ENCODE results near the gene ZNF14. TPM values are rescaled to one million over a fixed set of nuclear protein-coding genes. Genes with fewer than 3 reads are reported as not detected.

The ZNF14 gene
- total RNA-seq, 3 donors from 2014 or later (not counting 1 experiment from before 2014, with no cell fraction given): 12.7 to 18.6 (median 14.0) TPM

GRCh38 chr19:19748249-19748938 lies 15.5 kb upstream of the ZNF14 start:
- TF ChIP-seq, protein P1, sequence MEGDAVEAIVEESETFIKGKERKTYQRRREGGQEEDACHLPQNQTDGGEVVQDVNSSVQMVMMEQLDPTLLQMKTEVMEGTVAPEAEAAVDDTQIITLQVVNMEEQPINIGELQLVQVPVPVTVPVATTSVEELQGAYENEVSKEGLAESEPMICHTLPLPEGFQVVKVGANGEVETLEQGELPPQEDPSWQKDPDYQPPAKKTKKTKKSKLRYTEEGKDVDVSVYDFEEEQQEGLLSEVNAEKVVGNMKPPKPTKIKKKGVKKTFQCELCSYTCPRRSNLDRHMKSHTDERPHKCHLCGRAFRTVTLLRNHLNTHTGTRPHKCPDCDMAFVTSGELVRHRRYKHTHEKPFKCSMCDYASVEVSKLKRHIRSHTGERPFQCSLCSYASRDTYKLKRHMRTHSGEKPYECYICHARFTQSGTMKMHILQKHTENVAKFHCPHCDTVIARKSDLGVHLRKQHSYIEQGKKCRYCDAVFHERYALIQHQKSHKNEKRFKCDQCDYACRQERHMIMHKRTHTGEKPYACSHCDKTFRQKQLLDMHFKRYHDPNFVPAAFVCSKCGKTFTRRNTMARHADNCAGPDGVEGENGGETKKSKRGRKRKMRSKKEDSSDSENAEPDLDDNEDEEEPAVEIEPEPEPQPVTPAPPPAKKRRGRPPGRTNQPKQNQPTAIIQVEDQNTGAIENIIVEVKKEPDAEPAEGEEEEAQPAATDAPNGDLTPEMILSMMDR (IDR thresholded peaks at IDR 0.05): no peak
- Mint-ChIP-seq H3K27ac (no peak overlapping the region), H3K36me3 (no peaks in the 10 kb centered on the region), H3K27me3 (ENCODE audit: low read depth in 2 of 2) (no peaks in the 10 kb centered on the region), H3K4me3 (no peak overlapping the region), H3K9me3 (no peaks in the 10 kb centered on the region), H3K4me1 (no peaks in the 10 kb centered on the region)
- intact Hi-C loops (cut with micrococcal nuclease): no loop called here
- no peaks in the 10 kb centered on the region for H3K9me3 ChIP-seq (ENCODE audit: control insufficient read depth, insufficient read depth, low read length)
- DNase-seq (no peak), ATAC-seq (no peak)
- H3K4me1 ChIP-seq (ENCODE audit: control insufficient read depth, insufficient read depth, low read length): no peaks in the 10 kb centered on the region
- whole genome bisulfite sequencing (ENCODE audit: insufficient coverage): 93% methylated on average over 9 of the region's 9 CpGs
- no peak overlapping the region for H3K27ac ChIP-seq (ENCODE audit: low read length)
- H3K27me3 ChIP-seq (ENCODE audit: control insufficient read depth, insufficient read depth, low read length): no peaks in the 10 kb centered on the region
- H3K36me3 ChIP-seq (ENCODE audit: control insufficient read depth, insufficient read depth, low read length): no peaks in the 10 kb centered on the region
- H3K4me3 ChIP-seq (ENCODE audit: low read length): no peak overlapping the region

GRCh38 chr19:19747357-19748220 lies 14.7 kb upstream of the ZNF14 start:
- Histone ChIP-seq H3K4me1 (ENCODE audit: control insufficient read depth, insufficient read depth, low read length) (no peaks in the 10 kb centered on the region), H3K36me3 (ENCODE audit: control insufficient read depth, insufficient read depth, low read length) (no peaks in the 10 kb centered on the region), H3K4me3 (ENCODE audit: low read length) (no peak overlapping the region), H3K9me3 (ENCODE audit: control insufficient read depth, insufficient read depth, low read length) (no peaks in the 10 kb centered on the region), H3K27ac (ENCODE audit: low read length) (no peak overlapping the region), H3K27me3 (ENCODE audit: control insufficient read depth, insufficient read depth, low read length) (no peaks in the 10 kb centered on the region)
- intact Hi-C loops (cut with micrococcal nuclease): no loop called here
- WGBS (ENCODE audit: insufficient coverage): 91% methylated on average over 13 of the region's 13 CpGs
- Mint-ChIP-seq H3K27me3 (ENCODE audit: low read depth in 2 of 2) (no peaks in the 10 kb centered on the region), H3K4me3 (no peak overlapping the region), H3K27ac (no peak overlapping the region), H3K36me3 (no peaks in the 10 kb centered on the region), H3K4me1 (no peaks in the 10 kb centered on the region), H3K9me3 (no peaks in the 10 kb centered on the region)
- TF ChIP-seq, protein P1 (IDR thresholded peaks at IDR 0.05): no peak
- no peak for DNase-seq
- ATAC-seq: no peak

DNA sequence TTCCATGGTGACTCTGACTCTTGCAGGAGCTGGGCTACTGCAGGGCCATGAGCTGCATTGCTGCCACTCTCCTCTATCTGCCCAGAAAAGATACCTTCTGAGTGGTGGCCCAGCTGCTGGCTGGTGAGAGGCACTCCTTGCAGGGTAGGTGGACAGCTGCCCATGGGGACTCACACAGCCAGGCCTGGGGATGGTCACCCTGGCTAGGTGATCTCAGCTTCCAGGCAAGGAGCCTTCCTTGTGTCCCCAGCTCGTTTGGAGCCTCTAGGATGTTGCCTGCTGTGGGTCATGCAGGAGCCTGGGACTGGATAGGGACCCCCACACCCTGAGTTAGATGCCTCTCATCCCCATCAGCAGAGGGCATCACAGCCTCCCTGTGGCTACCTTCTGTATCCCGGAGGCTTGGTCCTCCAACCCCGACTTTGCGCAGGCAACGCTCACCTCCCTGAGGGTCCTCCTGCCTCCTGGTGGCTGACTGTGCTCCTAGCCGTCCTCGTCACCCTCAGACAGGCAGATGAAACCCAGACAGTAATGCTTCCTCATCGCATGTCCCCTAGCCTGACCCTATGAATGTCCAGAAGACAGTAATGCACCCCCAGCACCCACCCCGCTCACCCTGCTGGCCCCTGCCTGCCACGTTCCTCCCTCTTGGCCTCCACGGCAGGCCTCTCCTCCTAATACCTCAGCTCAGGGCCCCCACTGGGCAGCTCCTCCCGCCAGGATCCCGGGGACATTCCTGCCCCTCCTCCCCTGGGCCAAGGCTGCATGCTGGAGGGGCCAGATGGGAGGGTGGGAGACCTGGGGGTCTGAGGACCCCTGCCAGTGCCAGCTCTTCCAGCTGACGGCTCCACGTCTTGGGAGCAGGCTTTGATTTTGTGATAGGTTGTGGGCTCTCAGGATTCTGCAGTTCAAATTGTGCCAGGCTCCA lies 13.6 kb upstream of the ZNF14 start:
- no peak overlapping the region for H3K27ac ChIP-seq (ENCODE audit: low read length)
- TF ChIP-seq, protein P1 (IDR thresholded peaks at IDR 0.05): no peak
- no peaks in the 10 kb centered on the region for H3K4me1 ChIP-seq (ENCODE audit: control insufficient read depth, insufficient read depth, low read length)
- ATAC-seq (no peak), DNase-seq (no peak)
- Mint-ChIP-seq H3K4me3 (no peak overlapping the region), H3K4me1 (no peaks in the 10 kb centered on the region), H3K36me3 (no peaks in the 10 kb centered on the region), H3K27ac (no peak overlapping the region), H3K9me3 (no peaks in the 10 kb centered on the region), H3K27me3 (ENCODE audit: low read depth in 2 of 2) (no peaks in the 10 kb centered on the region)
- no peaks in the 10 kb centered on the region for H3K27me3 ChIP-seq (ENCODE audit: control insufficient read depth, insufficient read depth, low read length)
- no peaks in the 10 kb centered on the region for H3K36me3 ChIP-seq (ENCODE audit: control insufficient read depth, insufficient read depth, low read length)
- intact Hi-C loops (cut with micrococcal nuclease): no loop called here
- no peak overlapping the region for H3K4me3 ChIP-seq (ENCODE audit: low read length)
- H3K9me3 ChIP-seq (ENCODE audit: control insufficient read depth, insufficient read depth, low read length): no peaks in the 10 kb centered on the region
- 73% methylated on average over 15 of the region's 15 CpGs for WGBS (ENCODE audit: insufficient coverage)

Data from natural killer cell (primary cell).